Measurements from ENCODE around the gene MLEC.

The MLEC gene

GRCh38 chr12:120735181-120735580, 48.2 kb downstream of the MLEC start:
- H3K4me3 ChIP-seq (ENCODE audit: low read depth, low read length): no peak overlapping the region
- TF ChIP-seq, protein P1, sequence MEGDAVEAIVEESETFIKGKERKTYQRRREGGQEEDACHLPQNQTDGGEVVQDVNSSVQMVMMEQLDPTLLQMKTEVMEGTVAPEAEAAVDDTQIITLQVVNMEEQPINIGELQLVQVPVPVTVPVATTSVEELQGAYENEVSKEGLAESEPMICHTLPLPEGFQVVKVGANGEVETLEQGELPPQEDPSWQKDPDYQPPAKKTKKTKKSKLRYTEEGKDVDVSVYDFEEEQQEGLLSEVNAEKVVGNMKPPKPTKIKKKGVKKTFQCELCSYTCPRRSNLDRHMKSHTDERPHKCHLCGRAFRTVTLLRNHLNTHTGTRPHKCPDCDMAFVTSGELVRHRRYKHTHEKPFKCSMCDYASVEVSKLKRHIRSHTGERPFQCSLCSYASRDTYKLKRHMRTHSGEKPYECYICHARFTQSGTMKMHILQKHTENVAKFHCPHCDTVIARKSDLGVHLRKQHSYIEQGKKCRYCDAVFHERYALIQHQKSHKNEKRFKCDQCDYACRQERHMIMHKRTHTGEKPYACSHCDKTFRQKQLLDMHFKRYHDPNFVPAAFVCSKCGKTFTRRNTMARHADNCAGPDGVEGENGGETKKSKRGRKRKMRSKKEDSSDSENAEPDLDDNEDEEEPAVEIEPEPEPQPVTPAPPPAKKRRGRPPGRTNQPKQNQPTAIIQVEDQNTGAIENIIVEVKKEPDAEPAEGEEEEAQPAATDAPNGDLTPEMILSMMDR (IDR thresholded peaks at IDR 0.05; ENCODE audit: low read depth, low read length, missing control alignments): no peak
- no peak for DNase-seq (ENCODE audit: low read depth)

- H3K4me3 ChIP-seq (ENCODE audit: low read depth, low read length): no peak overlapping the region
- TF ChIP-seq, protein P1 (IDR thresholded peaks at IDR 0.05; ENCODE audit: low read depth, low read length, missing control alignments): no peak
- no peak for DNase-seq (ENCODE audit: low read depth)
Measured at GRCh38 chr12:120736404-120737331, 49.7 kb downstream of the MLEC start.

DNA sequence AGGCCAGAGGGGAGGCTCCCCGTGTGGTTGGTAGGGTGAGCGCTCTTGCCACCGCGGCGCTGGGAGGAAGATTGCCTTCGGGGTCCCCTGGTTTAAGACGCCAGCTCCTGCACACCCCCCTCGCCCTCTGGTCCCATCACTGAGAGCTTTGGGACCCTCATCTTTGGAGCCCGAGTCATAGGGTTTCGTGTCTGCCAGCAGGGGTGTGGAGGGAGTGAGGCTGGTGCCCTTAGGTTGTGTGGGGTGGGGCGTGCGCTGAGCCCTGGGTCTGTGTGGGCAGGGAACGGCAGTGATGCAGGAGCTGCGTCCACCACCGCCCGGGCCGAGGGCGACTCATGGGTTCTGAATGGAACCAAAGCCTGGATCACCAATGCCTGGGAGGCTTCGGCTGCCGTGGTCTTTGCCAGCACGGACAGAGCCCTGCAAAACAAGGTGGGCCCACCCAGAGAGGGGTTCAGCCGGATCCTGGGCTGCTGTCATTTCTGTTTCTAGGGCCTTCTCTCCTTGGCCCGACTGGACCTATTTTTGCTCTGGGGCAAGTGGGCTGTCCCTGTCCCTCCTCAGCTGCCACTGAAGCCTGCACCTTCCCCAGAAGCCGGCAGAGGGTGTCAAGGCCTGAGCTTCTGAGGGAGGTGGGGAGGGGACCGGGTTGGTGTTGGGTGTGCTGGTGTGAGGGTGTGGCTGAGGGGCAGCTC, 50.8 kb downstream of the MLEC start:
- no peak overlapping the region for H3K4me3 ChIP-seq (ENCODE audit: low read depth, low read length)
- TF ChIP-seq, protein P1 (IDR thresholded peaks at IDR 0.05; ENCODE audit: low read depth, low read length, missing control alignments): no peak
- DNase-seq (ENCODE audit: low read depth): no peak

- TF ChIP-seq, protein P1 (IDR thresholded peaks at IDR 0.05; ENCODE audit: low read depth, low read length, missing control alignments): no peak
- DNase-seq (ENCODE audit: low read depth): no peak
Measured at GRCh38 chr12:120738252-120739030, 51.5 kb downstream of the MLEC start.

GRCh38 chr12:120739031-120739762, 52.2 kb downstream of the MLEC start:
- H3K4me3 ChIP-seq (ENCODE audit: low read depth, low read length): no peak overlapping the region
- TF ChIP-seq, protein P1 (IDR thresholded peaks at IDR 0.05; ENCODE audit: low read depth, low read length, missing control alignments): no peak
- no peak for DNase-seq (ENCODE audit: low read depth)

More at GRCh38 chr12:120738252-120739030, 51.5 kb downstream of the MLEC start:
- H3K4me3 ChIP-seq (ENCODE audit: low read depth, low read length): no peak overlapping the region
